GM21529 (cell line): ENCODE results near the gene BANP.
"Not testable (repeated sequence)": the region's sequence is repeated elsewhere in the genome, so short reads cannot be mapped to it uniquely, and the experiment has no call there.

Experiments used
- ATAC-seq: cut with Tn5 transposase; IDR thresholded peaks from one replicate; pipeline ENCODE4 v1.9.1; 2021; ENCODE audit not compliant: unreplicated experiment

The BANP gene

GRCh38 chr16:88118376-88118775, 167.1 kb downstream of the BANP start:
- no peak for ATAC-seq

GRCh38 chr16:88118852-88119741, 167.9 kb downstream of the BANP start:
- ATAC-seq = not testable (repeated sequence)

GRCh38 chr16:88119881-88120751, 168.9 kb downstream of the BANP start:
- ATAC-seq = not testable (repeated sequence)

- ATAC-seq = no peak
These were observed 169.6 kb downstream of the BANP start for GRCh38 chr16:88120812-88121211.

GRCh38 chr16:88121391-88121790, 170.2 kb downstream of the BANP start:
- ATAC-seq = not testable (repeated sequence)

- ATAC-seq = no peak
These were observed 170.8 kb downstream of the BANP start for GRCh38 chr16:88121886-88122580.
